ENCODE data around the gene CSF1R. TPM values are rescaled to one million over a fixed set of nuclear protein-coding genes. Genes with fewer than 3 reads are reported as not detected.
"Not testable (repeated sequence)": the region's sequence is repeated elsewhere in the genome, so short reads cannot be mapped to it uniquely, and the experiment has no call there.

CSF1R gene
- total RNA-seq, 2 donors from 2014 or later: not detected

DNA sequence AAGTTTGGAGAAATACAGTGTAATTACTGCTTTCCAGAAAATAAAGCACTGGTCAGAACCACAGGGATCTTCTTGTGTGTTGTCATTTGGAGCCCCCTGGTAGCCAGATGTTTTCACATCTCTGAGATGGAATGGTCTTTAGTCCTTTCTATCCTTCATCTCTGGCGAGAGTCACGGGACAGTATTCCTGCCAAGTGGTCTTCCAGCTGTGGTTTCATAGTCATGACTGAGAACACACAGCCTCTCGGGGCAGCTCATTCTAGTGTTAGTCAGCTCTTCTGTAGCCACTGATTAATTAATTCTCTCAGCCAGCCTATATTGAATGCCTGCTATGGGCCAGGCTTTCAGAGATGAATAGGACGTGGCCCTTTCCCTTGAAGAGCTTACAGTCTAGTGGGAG, 51.7 kb downstream of the CSF1R start:
- Histone ChIP-seq H3K36me3 (ENCODE audit: control insufficient read depth, insufficient read depth, low read length) (peaks cover 93% of the 10 kb centered on the region), H3K9me3 (ENCODE audit: control insufficient read depth, low read length) (no peaks in the 10 kb centered on the region), H3K4me3 (ENCODE audit: low read length) (no peak overlapping the region), H3K27ac (ENCODE audit: low read depth, low read length) (no peak overlapping the region), H3K9ac (ENCODE audit: extremely low read depth, low read length, poor library complexity, severe bottlenecking) (no peak overlapping the region), H3K27me3 (ENCODE audit: control insufficient read depth, insufficient read depth, low read length, poor library complexity, severe bottlenecking) (no peaks in the 10 kb centered on the region), H3K4me1 (ENCODE audit: control insufficient read depth, insufficient read depth, low read length) (no peaks in the 10 kb centered on the region)
- TF ChIP-seq, protein P1, sequence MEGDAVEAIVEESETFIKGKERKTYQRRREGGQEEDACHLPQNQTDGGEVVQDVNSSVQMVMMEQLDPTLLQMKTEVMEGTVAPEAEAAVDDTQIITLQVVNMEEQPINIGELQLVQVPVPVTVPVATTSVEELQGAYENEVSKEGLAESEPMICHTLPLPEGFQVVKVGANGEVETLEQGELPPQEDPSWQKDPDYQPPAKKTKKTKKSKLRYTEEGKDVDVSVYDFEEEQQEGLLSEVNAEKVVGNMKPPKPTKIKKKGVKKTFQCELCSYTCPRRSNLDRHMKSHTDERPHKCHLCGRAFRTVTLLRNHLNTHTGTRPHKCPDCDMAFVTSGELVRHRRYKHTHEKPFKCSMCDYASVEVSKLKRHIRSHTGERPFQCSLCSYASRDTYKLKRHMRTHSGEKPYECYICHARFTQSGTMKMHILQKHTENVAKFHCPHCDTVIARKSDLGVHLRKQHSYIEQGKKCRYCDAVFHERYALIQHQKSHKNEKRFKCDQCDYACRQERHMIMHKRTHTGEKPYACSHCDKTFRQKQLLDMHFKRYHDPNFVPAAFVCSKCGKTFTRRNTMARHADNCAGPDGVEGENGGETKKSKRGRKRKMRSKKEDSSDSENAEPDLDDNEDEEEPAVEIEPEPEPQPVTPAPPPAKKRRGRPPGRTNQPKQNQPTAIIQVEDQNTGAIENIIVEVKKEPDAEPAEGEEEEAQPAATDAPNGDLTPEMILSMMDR (conservative IDR thresholded peaks at IDR 0.05): no peak
- DNase-seq: no peak
- WGBS, 2 experiments (ENCODE audit: insufficient coverage in 1 of 2, insufficient read length in 1 of 2): 94 to 100% methylated on average over 4 of the region's 4 CpGs
- H3K9me3 Mint-ChIP-seq: no peaks in the 10 kb centered on the region
- H3K4me1 Mint-ChIP-seq: no peaks in the 10 kb centered on the region
- H3K27ac Mint-ChIP-seq: no peak overlapping the region
- H3K27me3 Mint-ChIP-seq (ENCODE audit: insufficient read depth): no peaks in the 10 kb centered on the region
- no peak overlapping the region for H3K4me3 Mint-ChIP-seq
- H3K36me3 Mint-ChIP-seq (ENCODE audit: low read depth): peaks cover 61% of the 10 kb centered on the region

DNA sequence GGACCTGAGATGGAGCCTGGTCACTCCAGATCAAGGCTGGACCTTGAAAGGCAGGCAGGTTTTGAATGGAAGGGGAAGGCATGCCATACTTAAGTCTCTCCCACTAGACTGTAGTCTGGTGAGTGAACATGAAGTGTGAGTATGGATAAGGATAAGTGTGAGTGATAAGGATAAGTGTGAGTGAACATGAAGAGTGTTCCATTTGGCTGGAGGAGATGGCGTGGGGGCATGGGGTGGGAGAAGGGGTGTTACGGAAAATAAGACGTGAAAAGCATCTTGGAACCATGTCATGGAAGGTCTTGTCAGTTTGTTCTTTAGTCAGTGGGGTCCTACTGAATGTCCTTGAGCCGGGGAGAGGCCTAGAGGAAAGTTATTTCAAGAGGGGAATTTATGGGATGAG, 53.0 kb downstream of the CSF1R start:
- no peak overlapping the region for H3K27ac ChIP-seq (ENCODE audit: low read depth, low read length)
- TF ChIP-seq, protein P1 (conservative IDR thresholded peaks at IDR 0.05): no peak
- H3K27me3 Mint-ChIP-seq (ENCODE audit: insufficient read depth): no peaks in the 10 kb centered on the region
- H3K4me1 ChIP-seq (ENCODE audit: control insufficient read depth, insufficient read depth, low read length): no peaks in the 10 kb centered on the region
- no peak overlapping the region for H3K4me3 ChIP-seq (ENCODE audit: low read length)
- H3K36me3 Mint-ChIP-seq (ENCODE audit: low read depth): peaks cover 67% of the 10 kb centered on the region
- no peak overlapping the region for H3K9ac ChIP-seq (ENCODE audit: extremely low read depth, low read length, poor library complexity, severe bottlenecking)
- peaks cover 92% of the 10 kb centered on the region for H3K36me3 ChIP-seq (ENCODE audit: control insufficient read depth, insufficient read depth, low read length)
- H3K9me3 Mint-ChIP-seq: no peaks in the 10 kb centered on the region
- no peaks in the 10 kb centered on the region for H3K27me3 ChIP-seq (ENCODE audit: control insufficient read depth, insufficient read depth, low read length, poor library complexity, severe bottlenecking)
- no peak overlapping the region for H3K27ac Mint-ChIP-seq
- 93 to 100% methylated on average over 4 of the region's 4 CpGs for WGBS, 2 experiments (ENCODE audit: insufficient coverage in 1 of 2, insufficient read length in 1 of 2)
- H3K4me3 Mint-ChIP-seq: no peak overlapping the region
- DNase-seq: no peak
- H3K9me3 ChIP-seq (ENCODE audit: control insufficient read depth, low read length): no peaks in the 10 kb centered on the region
- H3K4me1 Mint-ChIP-seq: no peaks in the 10 kb centered on the region

- not testable (repeated sequence) for H3K4me3 Mint-ChIP-seq; H3K9me3 Mint-ChIP-seq; H3K4me1 Mint-ChIP-seq; H3K4me3 ChIP-seq (ENCODE audit: low read length); H3K9ac ChIP-seq (ENCODE audit: extremely low read depth, low read length, poor library complexity, severe bottlenecking); H3K4me1 ChIP-seq (ENCODE audit: control insufficient read depth, insufficient read depth, low read length); H3K27ac Mint-ChIP-seq; H3K27ac ChIP-seq (ENCODE audit: low read depth, low read length); H3K27me3 Mint-ChIP-seq (ENCODE audit: insufficient read depth); H3K9me3 ChIP-seq (ENCODE audit: control insufficient read depth, low read length); DNase-seq; H3K27me3 ChIP-seq (ENCODE audit: control insufficient read depth, insufficient read depth, low read length, poor library complexity, severe bottlenecking)
- H3K36me3 ChIP-seq (ENCODE audit: control insufficient read depth, insufficient read depth, low read length): peaks cover 87% of the 10 kb centered on the region
- no CpG with 5 or more reads among the region's 1 CpG for WGBS, 2 experiments (ENCODE audit: insufficient coverage in 1 of 2, insufficient read length in 1 of 2)
- H3K36me3 Mint-ChIP-seq (ENCODE audit: low read depth): peaks cover 73% of the 10 kb centered on the region
Measured at GRCh38 chr5:150028047-150028446, 58.3 kb downstream of the CSF1R start.

DNA sequence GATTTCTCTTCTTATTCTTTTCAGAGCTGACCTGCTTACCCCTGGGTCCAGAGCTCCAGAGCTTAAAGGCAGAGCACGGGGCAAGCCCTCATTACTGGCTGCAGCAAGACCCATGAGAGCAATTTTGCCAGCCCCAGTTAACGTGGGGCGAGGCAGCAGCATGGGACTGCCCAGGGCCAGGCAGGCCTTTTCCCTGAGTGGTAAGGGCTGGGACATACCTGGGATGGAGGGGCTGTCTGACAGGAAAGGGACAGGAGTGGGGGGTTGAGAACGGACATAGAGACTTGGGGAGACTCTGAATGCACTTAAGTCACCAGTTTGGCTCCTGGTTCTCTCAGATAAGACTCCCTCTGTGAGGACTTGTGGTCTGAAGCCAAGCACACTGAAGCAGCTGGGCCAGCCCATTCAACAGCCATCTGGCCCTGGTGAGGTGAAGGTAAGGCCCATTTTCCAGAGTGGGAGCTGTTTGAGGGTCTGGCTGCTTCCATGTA, 59.6 kb downstream of the CSF1R start:
- Mint-ChIP-seq H3K4me3 (no peak overlapping the region), H3K9me3 (no peaks in the 10 kb centered on the region), H3K27ac (peak overlapping the region; percentile 66), H3K27me3 (ENCODE audit: insufficient read depth) (no peaks in the 10 kb centered on the region), H3K36me3 (ENCODE audit: low read depth) (peaks cover 75% of the 10 kb centered on the region), H3K4me1 (peaks cover 9% of the 10 kb centered on the region)
- no peak for DNase-seq
- Histone ChIP-seq H3K36me3 (ENCODE audit: control insufficient read depth, insufficient read depth, low read length) (peaks cover 87% of the 10 kb centered on the region), H3K9me3 (ENCODE audit: control insufficient read depth, low read length) (no peaks in the 10 kb centered on the region), H3K27ac (ENCODE audit: low read depth, low read length) (no peak overlapping the region), H3K4me3 (ENCODE audit: low read length) (no peak overlapping the region), H3K9ac (ENCODE audit: extremely low read depth, low read length, poor library complexity, severe bottlenecking) (no peak overlapping the region), H3K27me3 (ENCODE audit: control insufficient read depth, insufficient read depth, low read length, poor library complexity, severe bottlenecking) (no peaks in the 10 kb centered on the region), H3K4me1 (ENCODE audit: control insufficient read depth, insufficient read depth, low read length) (no peaks in the 10 kb centered on the region)
- TF ChIP-seq, protein P1 (conservative IDR thresholded peaks at IDR 0.05): no peak
- 95 to 100% methylated on average over 4 of the region's 4 CpGs for WGBS, 2 experiments (ENCODE audit: insufficient coverage in 1 of 2, insufficient read length in 1 of 2)

All from endodermal cell (in vitro differentiated cells).